HEK293T (cell line): Measurements from ENCODE around the gene ACSL3.

Experiments used
- BHLHE40 ChIP-seq: fragments of 450-650 bp; IDR thresholded peaks from 2 replicates; pipeline ENCODE4 v1.6.1; 2016; ENCODE audit warnings: mild to moderate bottlenecking, moderate library complexity, borderline replicate concordance
- CTBP1 ChIP-seq: fragments of 450-650 bp; IDR thresholded peaks from 2 replicates; pipeline ENCODE4 v1.6.1; 2016; ENCODE audit warnings: borderline replicate concordance
- ELF4 ChIP-seq: fragments of 450-650 bp; IDR thresholded peaks from 2 replicates; pipeline ENCODE4 v1.6.1; 2017; ENCODE audit warnings: antibody characterized with exemption
- FOXA1 ChIP-seq: fragments of 450-650 bp; IDR thresholded peaks from 2 replicates; pipeline ENCODE4 v1.6.1; 2016; ENCODE audit warnings: mild to moderate bottlenecking
- FOXM1 ChIP-seq: fragments of 450-650 bp; IDR thresholded peaks from 2 replicates; pipeline ENCODE4 v1.6.1; 2017; ENCODE audit warnings: mild to moderate bottlenecking, borderline replicate concordance
- HDGF ChIP-seq: fragments of 450-650 bp; IDR thresholded peaks from 2 replicates; pipeline ENCODE4 v1.6.1; 2017; ENCODE audit warnings: antibody characterized with exemption, borderline replicate concordance
- L3MBTL2 ChIP-seq: fragments of 450-650 bp; conservative IDR thresholded peaks from 2 replicates; pipeline ENCODE4 v1.6.1; 2016; ENCODE audit warnings: mild to moderate bottlenecking
- NFRKB ChIP-seq: fragments of 450-650 bp; IDR thresholded peaks from 2 replicates; pipeline ENCODE4 v1.6.1; 2016; ENCODE audit warnings: mild to moderate bottlenecking, moderate library complexity
- SP1 ChIP-seq: fragments of 450-650 bp; IDR thresholded peaks from 2 replicates; pipeline ENCODE4 v1.6.1; 2017
- SUZ12 ChIP-seq: fragments of 450-650 bp; IDR thresholded peaks from 2 replicates; pipeline ENCODE4 v1.6.1; 2016; ENCODE audit warnings: mild to moderate bottlenecking
- TARDBP ChIP-seq: fragments of 450-650 bp; IDR thresholded peaks from 2 replicates; pipeline ENCODE4 v1.6.1; 2016

- TF ChIP-seq TARDBP (no peak), FOXM1 (no peak), FOXA1 (no peak), HDGF (no peak), NFRKB (no peak), ELF4 (no peak), L3MBTL2 (no peak), CTBP1 (no peak), SP1 (no peak), SUZ12 (no peak), BHLHE40 (no peak)
Measured at GRCh38 chr2:222942977-222943376, 82.1 kb downstream of the ACSL3 start.
